ENCODE results near the gene GRM4. TPM values are rescaled to one million over a fixed set of nuclear protein-coding genes. Genes with fewer than 3 reads are reported as not detected.

The GRM4 gene
- polyA plus RNA-seq, 1 of the 3 experiments (the other 2 are of a cell fraction) = not detected

DNA sequence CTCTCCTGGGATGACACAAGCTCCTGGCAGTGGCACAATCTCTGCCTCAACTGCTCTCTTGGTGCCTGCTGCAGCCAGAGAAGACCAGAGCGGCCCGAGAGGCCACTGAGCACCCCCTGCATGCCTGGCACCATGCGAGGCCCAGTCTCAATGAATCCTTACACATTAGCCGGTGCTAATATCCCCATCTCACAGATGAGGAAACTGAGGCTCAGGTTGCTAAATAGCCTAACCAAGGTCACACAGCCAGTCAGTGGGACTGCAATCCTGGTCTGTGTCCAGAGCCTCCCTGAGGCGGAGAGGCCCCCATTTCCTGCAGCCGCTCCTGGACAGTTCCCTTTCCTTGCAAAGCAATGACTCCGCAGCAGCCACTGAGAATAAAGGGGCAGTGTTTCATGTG is 81.2 kb downstream of the GRM4 start:
- H3K4me1 ChIP-seq (ENCODE audit: control insufficient read depth in 1 of 2, insufficient read depth in 2 of 2, low read depth in 1 of 2, low read length in 1 of 2) = peaks cover 0 to 11% of the 10 kb centered on the region in 2 experiments; a peak in 1 of 4 replicates
- no peaks in the 10 kb centered on the region for H3K79me2 ChIP-seq (ENCODE audit: insufficient read depth)
- peaks cover 8% of the 10 kb centered on the region for H3K27me3 ChIP-seq (ENCODE audit: insufficient read depth)
- TF ChIP-seq NRF1 (IDR thresholded peaks at IDR 0.05; ENCODE audit: low read depth, low read length) (no peak), EZH2phosphoT487 (IDR thresholded peaks at IDR 0.05; ENCODE audit: borderline replicate concordance, low read depth) (no peak), GABPA (IDR thresholded peaks at IDR 0.05; ENCODE audit: low read depth) (no peak), MXI1 (IDR thresholded peaks at IDR 0.05; ENCODE audit: low read depth, low read length) (no peak), RXRA (IDR thresholded peaks at IDR 0.05; ENCODE audit: borderline replicate concordance, low read depth) (no peak), ELF1 (IDR thresholded peaks at IDR 0.05) (no peak), TCF12 (IDR thresholded peaks at IDR 0.05) (no peak), SIN3A (IDR thresholded peaks at IDR 0.05; ENCODE audit: borderline replicate concordance, low read depth, low read length) (no peak), TAF1 (IDR thresholded peaks at IDR 0.05; ENCODE audit: borderline replicate concordance, low read depth, low read length) (no peak), FOSL2 (IDR thresholded peaks at IDR 0.05; ENCODE audit: borderline replicate concordance, low read depth) (no peak), NFIC (IDR thresholded peaks at IDR 0.05; ENCODE audit: borderline replicate concordance) (no peak), FOXJ3 (CRISPR knock-in tag; IDR thresholded peaks at IDR 0.05) (no peak), GATA2 (CRISPR knock-in tag; IDR thresholded peaks at IDR 0.05) (no peak)
- TF ChIP-seq, protein P1, sequence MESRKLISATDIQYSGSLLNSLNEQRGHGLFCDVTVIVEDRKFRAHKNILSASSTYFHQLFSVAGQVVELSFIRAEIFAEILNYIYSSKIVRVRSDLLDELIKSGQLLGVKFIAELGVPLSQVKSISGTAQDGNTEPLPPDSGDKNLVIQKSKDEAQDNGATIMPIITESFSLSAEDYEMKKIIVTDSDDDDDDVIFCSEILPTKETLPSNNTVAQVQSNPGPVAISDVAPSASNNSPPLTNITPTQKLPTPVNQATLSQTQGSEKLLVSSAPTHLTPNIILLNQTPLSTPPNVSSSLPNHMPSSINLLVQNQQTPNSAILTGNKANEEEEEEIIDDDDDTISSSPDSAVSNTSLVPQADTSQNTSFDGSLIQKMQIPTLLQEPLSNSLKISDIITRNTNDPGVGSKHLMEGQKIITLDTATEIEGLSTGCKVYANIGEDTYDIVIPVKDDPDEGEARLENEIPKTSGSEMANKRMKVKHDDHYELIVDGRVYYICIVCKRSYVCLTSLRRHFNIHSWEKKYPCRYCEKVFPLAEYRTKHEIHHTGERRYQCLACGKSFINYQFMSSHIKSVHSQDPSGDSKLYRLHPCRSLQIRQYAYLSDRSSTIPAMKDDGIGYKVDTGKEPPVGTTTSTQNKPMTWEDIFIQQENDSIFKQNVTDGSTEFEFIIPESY (IDR thresholded peaks at IDR 0.05; ENCODE audit: borderline replicate concordance, low read depth) = no peak
- TF ChIP-seq, protein P2, sequence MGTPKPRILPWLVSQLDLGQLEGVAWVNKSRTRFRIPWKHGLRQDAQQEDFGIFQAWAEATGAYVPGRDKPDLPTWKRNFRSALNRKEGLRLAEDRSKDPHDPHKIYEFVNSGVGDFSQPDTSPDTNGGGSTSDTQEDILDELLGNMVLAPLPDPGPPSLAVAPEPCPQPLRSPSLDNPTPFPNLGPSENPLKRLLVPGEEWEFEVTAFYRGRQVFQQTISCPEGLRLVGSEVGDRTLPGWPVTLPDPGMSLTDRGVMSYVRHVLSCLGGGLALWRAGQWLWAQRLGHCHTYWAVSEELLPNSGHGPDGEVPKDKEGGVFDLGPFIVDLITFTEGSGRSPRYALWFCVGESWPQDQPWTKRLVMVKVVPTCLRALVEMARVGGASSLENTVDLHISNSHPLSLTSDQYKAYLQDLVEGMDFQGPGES (IDR thresholded peaks at IDR 0.05; ENCODE audit: low read depth, low read length) = no peak
- TF ChIP-seq, protein P3, sequence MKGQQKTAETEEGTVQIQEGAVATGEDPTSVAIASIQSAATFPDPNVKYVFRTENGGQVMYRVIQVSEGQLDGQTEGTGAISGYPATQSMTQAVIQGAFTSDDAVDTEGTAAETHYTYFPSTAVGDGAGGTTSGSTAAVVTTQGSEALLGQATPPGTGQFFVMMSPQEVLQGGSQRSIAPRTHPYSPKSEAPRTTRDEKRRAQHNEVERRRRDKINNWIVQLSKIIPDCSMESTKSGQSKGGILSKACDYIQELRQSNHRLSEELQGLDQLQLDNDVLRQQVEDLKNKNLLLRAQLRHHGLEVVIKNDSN (IDR thresholded peaks at IDR 0.05; ENCODE audit: borderline replicate concordance, low read depth) = no peak
- TF ChIP-seq, protein P4, sequence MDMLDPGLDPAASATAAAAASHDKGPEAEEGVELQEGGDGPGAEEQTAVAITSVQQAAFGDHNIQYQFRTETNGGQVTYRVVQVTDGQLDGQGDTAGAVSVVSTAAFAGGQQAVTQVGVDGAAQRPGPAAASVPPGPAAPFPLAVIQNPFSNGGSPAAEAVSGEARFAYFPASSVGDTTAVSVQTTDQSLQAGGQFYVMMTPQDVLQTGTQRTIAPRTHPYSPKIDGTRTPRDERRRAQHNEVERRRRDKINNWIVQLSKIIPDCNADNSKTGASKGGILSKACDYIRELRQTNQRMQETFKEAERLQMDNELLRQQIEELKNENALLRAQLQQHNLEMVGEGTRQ (IDR thresholded peaks at IDR 0.05; ENCODE audit: borderline replicate concordance, low read depth, low read length) = no peak
- TF ChIP-seq, protein P5, sequence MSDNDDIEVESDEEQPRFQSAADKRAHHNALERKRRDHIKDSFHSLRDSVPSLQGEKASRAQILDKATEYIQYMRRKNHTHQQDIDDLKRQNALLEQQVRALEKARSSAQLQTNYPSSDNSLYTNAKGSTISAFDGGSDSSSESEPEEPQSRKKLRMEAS (IDR thresholded peaks at IDR 0.05; ENCODE audit: low read depth) = no peak
- TF ChIP-seq, protein P6, sequence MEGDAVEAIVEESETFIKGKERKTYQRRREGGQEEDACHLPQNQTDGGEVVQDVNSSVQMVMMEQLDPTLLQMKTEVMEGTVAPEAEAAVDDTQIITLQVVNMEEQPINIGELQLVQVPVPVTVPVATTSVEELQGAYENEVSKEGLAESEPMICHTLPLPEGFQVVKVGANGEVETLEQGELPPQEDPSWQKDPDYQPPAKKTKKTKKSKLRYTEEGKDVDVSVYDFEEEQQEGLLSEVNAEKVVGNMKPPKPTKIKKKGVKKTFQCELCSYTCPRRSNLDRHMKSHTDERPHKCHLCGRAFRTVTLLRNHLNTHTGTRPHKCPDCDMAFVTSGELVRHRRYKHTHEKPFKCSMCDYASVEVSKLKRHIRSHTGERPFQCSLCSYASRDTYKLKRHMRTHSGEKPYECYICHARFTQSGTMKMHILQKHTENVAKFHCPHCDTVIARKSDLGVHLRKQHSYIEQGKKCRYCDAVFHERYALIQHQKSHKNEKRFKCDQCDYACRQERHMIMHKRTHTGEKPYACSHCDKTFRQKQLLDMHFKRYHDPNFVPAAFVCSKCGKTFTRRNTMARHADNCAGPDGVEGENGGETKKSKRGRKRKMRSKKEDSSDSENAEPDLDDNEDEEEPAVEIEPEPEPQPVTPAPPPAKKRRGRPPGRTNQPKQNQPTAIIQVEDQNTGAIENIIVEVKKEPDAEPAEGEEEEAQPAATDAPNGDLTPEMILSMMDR (IDR thresholded peaks at IDR 0.05) = no peak
- no peak overlapping the region for H3K9ac ChIP-seq
- no peak overlapping the region for H3K4me3 ChIP-seq (ENCODE audit: low read depth in 2 of 2, low read length in 1 of 2)
- no peaks in the 10 kb centered on the region for H3K9me3 ChIP-seq
- no peaks in the 10 kb centered on the region for H3K36me3 ChIP-seq (replicated peaks in 1 of 2; ENCODE audit: control insufficient read depth in 1 of 2, insufficient read depth in 2 of 2, low read length in 1 of 2)
- ChIA-PET POLR2A (no interaction called here), CTCF (interaction anchor here (1.0 to 2.8 kb wide), 4 partner anchors 11 to 293 kb away, joined by 4 to 24 read pairs (median 10); no protein-coding TSS in a partner anchor)
- no peaks in the 10 kb centered on the region for H3K9me2 ChIP-seq
- no peak overlapping the region for H2AFZ ChIP-seq (ENCODE audit: low read depth)
- DNase-seq = no peak
- no peak overlapping the region for H3K4me2 ChIP-seq
- no peaks in the 10 kb centered on the region for H3F3A ChIP-seq (replicated peaks; ENCODE audit: insufficient read depth)
- no peak overlapping the region for H3K27ac ChIP-seq (ENCODE audit: low read depth in 2 of 2, low read length in 1 of 2)
- WGBS (ENCODE audit: low lambda C conversion rate) = 67% methylated on average over 7 of the region's 7 CpGs
- no peaks in the 10 kb centered on the region for H4K20me1 ChIP-seq (ENCODE audit: insufficient read depth)

All from SK-N-SH (cell line).